Jurkat, Clone E6-1 (cell line): ENCODE results near the gene SLC2A14.
"Not testable (repeated sequence)": the region's sequence is repeated elsewhere in the genome, so short reads cannot be mapped to it uniquely, and the experiment has no call there.

Source experiments
- DNase-seq: peaks from one replicate; pipeline ENCODE4 v3.0.0-alpha.2; 2011; ENCODE audit warnings: low read depth, low spot score
- H3K4me3 ChIP-seq: 2 replicates; pipeline ENCODE4 v1.5.1; 2011; ENCODE audit warnings: mild to moderate bottlenecking, low read length, control low read depth, moderate library complexity

The SLC2A14 gene

GRCh38 chr12:7839226-7839625 is 33.5 kb downstream of the SLC2A14 start:
- not testable (repeated sequence) for H3K4me3 ChIP-seq, DNase-seq

GRCh38 chr12:7837366-7837765 is 35.3 kb downstream of the SLC2A14 start:
- H3K4me3 ChIP-seq: no peak overlapping the region
- DNase-seq: no peak

- no peak for DNase-seq
- H3K4me3 ChIP-seq: no peak overlapping the region
These were observed 36.9 kb downstream of the SLC2A14 start for GRCh38 chr12:7835766-7836165.

- no peak for DNase-seq
- H3K4me3 ChIP-seq: no peak overlapping the region
These were observed 37.6 kb downstream of the SLC2A14 start for GRCh38 chr12:7835116-7835515.

- H3K4me3 ChIP-seq: no peak overlapping the region
- DNase-seq: no peak
These were observed 38.0 kb downstream of the SLC2A14 start for GRCh38 chr12:7834701-7835100.

GRCh38 chr12:7833831-7834230 is 38.9 kb downstream of the SLC2A14 start:
- no peak overlapping the region for H3K4me3 ChIP-seq
- DNase-seq: no peak

- DNase-seq, H3K4me3 ChIP-seq: not testable (repeated sequence)
These were observed 39.5 kb downstream of the SLC2A14 start for GRCh38 chr12:7833201-7833600.

GRCh38 chr12:7832059-7832696 is 40.5 kb downstream of the SLC2A14 start:
- H3K4me3 ChIP-seq: no peak overlapping the region
- peak; percentile 42 for DNase-seq

- not testable (repeated sequence) for DNase-seq, H3K4me3 ChIP-seq
These were observed 43.0 kb downstream of the SLC2A14 start for GRCh38 chr12:7829737-7830136.

- not testable (repeated sequence) for H3K4me3 ChIP-seq, DNase-seq
These were observed 47.0 kb downstream of the SLC2A14 start for GRCh38 chr12:7825754-7826153.

- H3K4me3 ChIP-seq: no peak overlapping the region
- DNase-seq: peak; percentile 61
These were observed 65.7 kb downstream of the SLC2A14 start for GRCh38 chr12:7806863-7807487.

GRCh38 chr12:7806319-7806718 is 66.4 kb downstream of the SLC2A14 start:
- not testable (repeated sequence) for H3K4me3 ChIP-seq, DNase-seq

- no peak for DNase-seq
- no peak overlapping the region for H3K4me3 ChIP-seq
These were observed 71.3 kb downstream of the SLC2A14 start for GRCh38 chr12:7801460-7801859.

GRCh38 chr12:7798750-7799308 is 73.9 kb downstream of the SLC2A14 start:
- DNase-seq, H3K4me3 ChIP-seq: not testable (repeated sequence)

GRCh38 chr12:7797698-7798398 is 74.9 kb downstream of the SLC2A14 start:
- no peak overlapping the region for H3K4me3 ChIP-seq
- DNase-seq: no peak

- not testable (repeated sequence) for H3K4me3 ChIP-seq, DNase-seq
These were observed 75.4 kb downstream of the SLC2A14 start for GRCh38 chr12:7797269-7797668.

GRCh38 chr12:7793211-7793610 is 79.5 kb downstream of the SLC2A14 start:
- no peak overlapping the region for H3K4me3 ChIP-seq
- no peak for DNase-seq

GRCh38 chr12:7788884-7789528 is 83.7 kb downstream of the SLC2A14 start, which contains the start of gene NANOG:
TSS of gene NANOG (plus strand) at chr12:7789402. CDS start at chr12:7789615, 213 bp downstream.
- DNase-seq: not testable (repeated sequence)

GRCh38 chr12:7788294-7788660 is 84.4 kb downstream of the SLC2A14 start:
- DNase-seq: no peak
- H3K4me3 ChIP-seq: no peak overlapping the region

More at GRCh38 chr12:7788884-7789528, 83.7 kb downstream of the SLC2A14 start, which contains the start of gene NANOG:
- not testable (repeated sequence) for H3K4me3 ChIP-seq
